HG03025 (cell line): ENCODE results near the gene PDHX.

Experiments
- ATAC-seq: cut with Tn5 transposase; IDR thresholded peaks from one replicate; pipeline ENCODE4 v1.9.1; 2021; ENCODE audit warnings: mild to moderate bottlenecking, moderate library complexity; ENCODE audit not compliant: unreplicated experiment, low FRiP score

PDHX gene

DNA sequence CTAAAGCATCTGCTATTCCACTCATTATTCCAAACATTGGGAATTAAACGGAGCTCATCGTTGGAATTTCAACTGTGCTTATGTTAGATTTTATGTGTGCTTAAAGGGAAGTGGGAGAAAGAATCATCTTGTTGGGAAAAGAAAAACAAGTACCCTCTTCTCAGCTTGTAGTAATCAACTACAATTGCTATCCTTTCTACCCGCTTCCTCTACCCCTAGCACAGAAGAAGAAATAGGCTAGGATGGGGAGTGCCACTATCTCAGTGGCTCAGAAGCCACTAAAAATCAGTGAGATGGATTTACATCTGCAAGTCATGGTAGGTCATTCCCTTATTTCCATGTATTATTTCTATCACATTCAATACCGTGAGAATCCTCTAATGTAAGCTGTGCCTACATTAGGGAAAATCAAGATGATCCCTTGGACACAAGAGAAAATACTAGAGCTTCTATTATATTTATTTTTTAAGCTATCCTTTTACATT lies 124.7 kb downstream of the PDHX start:
- ATAC-seq = no peak

DNA sequence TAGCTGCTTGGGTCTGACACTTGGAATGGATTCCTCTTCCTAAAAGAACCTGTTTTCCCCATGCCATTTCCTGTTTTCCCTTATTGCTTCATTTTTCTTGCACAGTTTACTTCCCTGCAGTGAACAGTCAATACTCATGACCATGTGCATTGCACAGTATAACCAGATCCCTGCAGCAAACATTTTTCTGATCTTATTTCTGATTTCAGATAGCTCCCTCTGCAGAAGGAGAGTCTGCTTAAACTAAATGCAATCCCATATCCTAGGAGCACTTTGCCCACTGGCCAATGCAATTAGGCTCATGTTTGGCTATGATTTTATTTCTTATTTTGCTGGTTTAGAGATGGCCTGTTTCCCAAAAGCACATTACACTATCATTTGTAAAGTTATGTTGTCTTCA lies 125.8 kb downstream of the PDHX start:
- no peak for ATAC-seq

DNA sequence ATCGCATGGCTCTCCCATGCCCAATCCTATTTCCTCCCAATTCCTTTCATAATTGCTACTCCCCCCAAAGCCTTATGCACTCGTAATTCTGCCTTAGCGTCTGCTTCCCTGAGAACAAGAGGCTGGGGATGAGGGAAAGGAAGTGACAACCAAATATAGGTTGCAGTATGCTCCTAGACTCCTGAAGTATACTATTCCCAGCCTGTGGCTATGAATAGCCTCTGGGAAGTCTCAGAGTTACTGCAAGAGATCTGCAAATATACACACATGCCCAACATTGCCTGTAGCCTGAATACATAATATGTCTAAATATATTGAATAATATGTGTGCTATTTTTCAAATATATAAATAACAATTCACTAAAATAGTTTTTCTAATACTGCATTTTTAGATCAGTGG lies 126.5 kb downstream of the PDHX start:
- no peak for ATAC-seq

DNA sequence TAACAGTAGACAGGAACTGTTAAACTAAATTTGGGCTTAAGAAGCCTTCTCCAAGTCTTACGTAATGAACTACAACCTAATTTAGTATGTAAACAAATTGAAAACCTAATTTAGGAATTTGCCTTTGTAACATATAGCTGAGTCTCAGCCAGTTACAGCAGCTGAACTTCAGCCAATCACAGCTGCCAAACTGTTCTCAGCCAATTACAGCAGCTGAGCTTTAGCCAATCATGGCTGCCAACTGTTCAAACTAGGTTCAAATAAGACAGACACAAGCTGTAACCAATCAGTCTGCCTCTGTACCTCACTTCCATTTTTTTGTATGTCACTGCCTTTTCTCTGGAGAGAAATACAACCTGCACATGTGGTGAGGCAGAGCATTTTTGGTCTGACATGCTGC lies 127.5 kb downstream of the PDHX start:
- no peak for ATAC-seq

DNA sequence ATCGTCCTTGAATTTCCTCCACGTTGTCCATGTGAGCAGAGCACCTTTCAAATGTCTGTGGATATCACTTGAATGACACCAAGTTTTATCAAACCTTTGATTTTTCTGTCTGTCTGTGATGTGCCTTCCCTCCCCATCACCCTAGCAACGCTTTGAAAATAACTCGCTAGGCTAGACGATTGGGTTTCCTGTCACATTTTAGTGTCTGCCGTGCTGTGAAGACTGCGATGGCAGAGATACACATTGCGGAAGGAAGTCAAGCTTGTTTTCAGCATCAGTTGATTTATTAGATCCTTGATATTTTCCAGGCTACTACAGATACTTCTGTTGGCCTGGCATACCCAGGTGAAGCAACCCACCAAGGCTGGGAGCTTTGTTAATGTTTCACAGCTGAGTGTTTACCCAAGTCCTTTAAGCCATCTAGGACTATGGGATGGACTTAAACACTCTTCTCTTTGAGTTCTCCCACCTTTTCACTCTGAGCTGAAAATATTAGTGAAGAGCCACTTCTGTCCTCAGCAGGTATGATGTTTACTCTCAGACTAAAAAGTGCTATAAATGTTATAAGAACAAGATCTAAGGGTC lies 128.9 kb downstream of the PDHX start:
- ATAC-seq = no peak
